ENCODE data around the gene SLC36A1. TPM values are rescaled to one million over a fixed set of nuclear protein-coding genes. Genes with fewer than 3 reads are reported as not detected.

The SLC36A1 gene
- 8.3 and 8.4 TPM in 2 replicates for total RNA-seq

GRCh38 chr5:151447174-151448037 is at the start of gene SLC36A1:
TSS of gene SLC36A1 (plus strand) at chr5:151447603. CDS start at chr5:151458793, 11,190 bp downstream.

Other genes starting within 250 kb of the SLC36A1 start
- gene CCDC69, start 223.5 kb upstream of the SLC36A1 start, total RNA-seq = 2.2 and 6.9 TPM in 2 replicates
- gene GM2A, start 194.4 kb upstream of the SLC36A1 start, total RNA-seq = 30.3 and 55.6 TPM in 2 replicates
- gene SLC36A3, start 143.8 kb upstream of the SLC36A1 start, total RNA-seq = not detected in 2 replicates
- gene SLC36A2, start 100.0 kb upstream of the SLC36A1 start, total RNA-seq = not detected in 2 replicates
- gene FAT2, start 143.7 kb downstream of the SLC36A1 start, total RNA-seq = under 0.01 and 0.58 TPM in 2 replicates
- 525 and 1,480 TPM in 2 replicates for gene SPARC, start 239.3 kb downstream of the SLC36A1 start, total RNA-seq

Data from smooth muscle cell of trachea (primary cell).